ENCODE measurements around the gene ARMH4.

The ARMH4 gene

GRCh38 chr14:58189176-58189575 lies 37.2 kb upstream of the ARMH4 start:
- DNase-seq (ENCODE audit: insufficient read length, low spot score) (no peak), FAIRE-seq (no peak)
- TF ChIP-seq SPI1 (IDR thresholded peaks at IDR 0.05; ENCODE audit: low read depth, low read length) (no peak), POLR2AphosphoS5 (IDR thresholded peaks at IDR 0.05; ENCODE audit: low read depth, low read length) (no peak), PAX5 (IDR thresholded peaks at IDR 0.05; ENCODE audit: insufficient read depth, low read length, severe bottlenecking) (no peak), POLR2A (IDR thresholded peaks at IDR 0.05; ENCODE audit: low read depth, low read length) (no peak), TAF1 (IDR thresholded peaks at IDR 0.05; ENCODE audit: low read depth, low read length) (no peak), POU2F2 (IDR thresholded peaks at IDR 0.05; ENCODE audit: low read depth, low read length) (no peak)

- no peak for TF ChIP-seq POLR2A (IDR thresholded peaks at IDR 0.05; ENCODE audit: low read depth, low read length)
- TF ChIP-seq PAX5 (IDR thresholded peaks at IDR 0.05; ENCODE audit: insufficient read depth, low read length, severe bottlenecking): no peak
- no peak for TF ChIP-seq POU2F2 (IDR thresholded peaks at IDR 0.05; ENCODE audit: low read depth, low read length)
- no peak for TF ChIP-seq SPI1 (IDR thresholded peaks at IDR 0.05; ENCODE audit: low read depth, low read length)
- TF ChIP-seq POLR2AphosphoS5 (IDR thresholded peaks at IDR 0.05; ENCODE audit: low read depth, low read length): no peak
- TF ChIP-seq TAF1 (IDR thresholded peaks at IDR 0.05; ENCODE audit: low read depth, low read length): no peak
- no peak for DNase-seq (ENCODE audit: insufficient read length, low spot score)
- FAIRE-seq: no peak
Measured at GRCh38 chr14:58177125-58177524, 25.1 kb upstream of the ARMH4 start.

GRCh38 chr14:58171090-58171489 lies 19.1 kb upstream of the ARMH4 start:
- TF ChIP-seq TAF1 (IDR thresholded peaks at IDR 0.05; ENCODE audit: low read depth, low read length) (no peak), POLR2AphosphoS5 (IDR thresholded peaks at IDR 0.05; ENCODE audit: low read depth, low read length) (no peak), SPI1 (IDR thresholded peaks at IDR 0.05; ENCODE audit: low read depth, low read length) (no peak)
- DNase-seq (ENCODE audit: insufficient read length, low spot score): no peak
- no peak for FAIRE-seq

- no peak for DNase-seq (ENCODE audit: insufficient read length, low spot score)
- TF ChIP-seq POLR2A (IDR thresholded peaks at IDR 0.05; ENCODE audit: low read depth, low read length): no peak
- no peak for TF ChIP-seq SPI1 (IDR thresholded peaks at IDR 0.05; ENCODE audit: low read depth, low read length)
- no peak for TF ChIP-seq TAF1 (IDR thresholded peaks at IDR 0.05; ENCODE audit: low read depth, low read length)
- FAIRE-seq: no peak
Measured at GRCh38 chr14:58167891-58168290, 15.9 kb upstream of the ARMH4 start.

DNA sequence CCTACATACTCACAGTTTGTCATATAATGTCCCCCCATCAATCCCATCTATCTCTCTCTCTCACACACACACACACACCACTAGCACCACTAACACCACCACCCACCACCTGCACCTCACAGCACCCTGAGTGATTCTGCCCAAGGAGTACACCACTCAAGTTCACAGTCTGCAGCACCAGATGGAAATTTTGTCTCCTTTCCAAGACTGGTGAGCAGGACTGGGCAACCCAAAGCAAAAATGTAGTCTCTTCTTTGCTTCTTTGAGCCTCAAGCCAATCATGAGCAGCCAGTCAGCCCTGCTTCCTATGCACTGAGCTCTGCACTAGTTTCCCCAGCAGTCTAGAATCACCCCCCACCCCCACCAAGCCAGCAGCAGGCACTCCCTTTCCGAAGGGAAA lies 15.0 kb upstream of the ARMH4 start:
- DNase-seq (ENCODE audit: insufficient read length, low spot score) (no peak), FAIRE-seq (no peak)
- TF ChIP-seq SPI1 (IDR thresholded peaks at IDR 0.05; ENCODE audit: low read depth, low read length) (no peak), POLR2A (IDR thresholded peaks at IDR 0.05; ENCODE audit: low read depth, low read length) (no peak), TAF1 (IDR thresholded peaks at IDR 0.05; ENCODE audit: low read depth, low read length) (no peak), PAX5 (IDR thresholded peaks at IDR 0.05; ENCODE audit: insufficient read depth, low read length, severe bottlenecking) (no peak), POU2F2 (IDR thresholded peaks at IDR 0.05; ENCODE audit: low read depth, low read length) (no peak), POLR2AphosphoS5 (IDR thresholded peaks at IDR 0.05; ENCODE audit: low read depth, low read length) (no peak)

GRCh38 chr14:58166005-58166983 lies 14.3 kb upstream of the ARMH4 start:
- no peak for TF ChIP-seq POLR2AphosphoS5 (IDR thresholded peaks at IDR 0.05; ENCODE audit: low read depth, low read length)
- TF ChIP-seq PAX5 (IDR thresholded peaks at IDR 0.05; ENCODE audit: insufficient read depth, low read length, severe bottlenecking): no peak
- no peak for TF ChIP-seq TAF1 (IDR thresholded peaks at IDR 0.05; ENCODE audit: low read depth, low read length)
- no peak for TF ChIP-seq POU2F2 (IDR thresholded peaks at IDR 0.05; ENCODE audit: low read depth, low read length)
- 0 out of 2 replicates have a peak, but pooled peaks have one; percentile 6 for TF ChIP-seq SPI1 (IDR thresholded peaks at IDR 0.05; ENCODE audit: low read depth, low read length)
- no peak for TF ChIP-seq POLR2A (IDR thresholded peaks at IDR 0.05; ENCODE audit: low read depth, low read length)
- DNase-seq (ENCODE audit: insufficient read length, low spot score) (peak; percentile 25), FAIRE-seq (no peak)

- DNase-seq (ENCODE audit: insufficient read length, low spot score): no peak
- TF ChIP-seq POU2F2 (IDR thresholded peaks at IDR 0.05; ENCODE audit: low read depth, low read length): no peak
- no peak for TF ChIP-seq POLR2A (IDR thresholded peaks at IDR 0.05; ENCODE audit: low read depth, low read length)
- no peak for TF ChIP-seq PAX5 (IDR thresholded peaks at IDR 0.05; ENCODE audit: insufficient read depth, low read length, severe bottlenecking)
- TF ChIP-seq TAF1 (IDR thresholded peaks at IDR 0.05; ENCODE audit: low read depth, low read length): no peak
- TF ChIP-seq POLR2AphosphoS5 (IDR thresholded peaks at IDR 0.05; ENCODE audit: low read depth, low read length): no peak
- no peak for TF ChIP-seq SPI1 (IDR thresholded peaks at IDR 0.05; ENCODE audit: low read depth, low read length)
- no peak for FAIRE-seq
Measured at GRCh38 chr14:58160561-58160960, 8.5 kb upstream of the ARMH4 start.

DNA sequence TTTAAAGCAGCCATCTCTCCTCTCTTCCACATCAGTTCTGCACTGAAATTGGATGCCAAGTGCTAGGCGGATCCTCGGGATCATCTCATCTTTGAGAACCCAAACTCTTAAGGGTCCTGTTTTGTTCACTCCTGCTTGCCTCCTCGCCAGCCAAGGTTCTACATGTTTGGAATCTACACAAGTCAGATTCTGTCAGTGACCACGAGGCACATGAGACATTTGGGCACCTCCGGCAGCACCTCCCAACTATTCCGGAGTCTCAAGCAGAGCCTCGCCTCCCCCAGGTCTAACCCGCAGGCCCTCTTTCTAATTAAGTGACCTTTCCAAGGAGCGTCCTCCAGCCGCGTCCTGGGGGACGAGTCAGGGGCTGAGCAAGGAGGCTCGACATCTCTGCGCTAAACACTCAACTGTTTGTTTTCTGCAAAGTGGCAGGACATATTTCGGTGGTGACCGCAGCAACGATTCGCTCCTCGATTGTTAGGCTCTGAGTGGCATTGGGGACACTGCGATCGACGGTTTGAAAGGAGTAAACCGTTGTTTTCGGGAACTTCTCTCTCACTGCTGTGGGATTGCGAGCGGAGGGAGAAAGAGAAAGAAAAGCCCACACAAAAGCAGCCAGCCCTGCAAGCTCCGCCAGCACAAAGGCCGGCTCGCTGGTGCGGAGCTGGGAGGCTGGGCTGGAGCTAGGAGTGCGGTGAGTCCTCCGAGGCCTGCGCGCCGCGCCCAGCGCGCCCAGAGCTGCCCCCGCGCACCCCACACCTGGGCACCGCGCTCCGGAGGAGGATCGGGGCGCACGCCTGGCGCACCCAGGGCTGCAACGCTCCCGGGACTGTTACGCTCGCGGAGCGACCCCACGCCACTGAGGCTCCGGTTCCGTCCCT lies 640 bp downstream of the ARMH4 start:
- TF ChIP-seq POLR2AphosphoS5 (IDR thresholded peaks at IDR 0.05; ENCODE audit: low read depth, low read length): no peak
- TF ChIP-seq POLR2A (IDR thresholded peaks at IDR 0.05; ENCODE audit: low read depth, low read length): no peak
- no peak for TF ChIP-seq TAF1 (IDR thresholded peaks at IDR 0.05; ENCODE audit: low read depth, low read length)
- TF ChIP-seq SPI1 (IDR thresholded peaks at IDR 0.05; ENCODE audit: low read depth, low read length): no peak
- TF ChIP-seq PAX5 (IDR thresholded peaks at IDR 0.05; ENCODE audit: insufficient read depth, low read length, severe bottlenecking): no peak
- TF ChIP-seq POU2F2 (IDR thresholded peaks at IDR 0.05; ENCODE audit: low read depth, low read length): no peak
- FAIRE-seq: peak; percentile 9
- DNase-seq (ENCODE audit: insufficient read length, low spot score): no peak

DNA sequence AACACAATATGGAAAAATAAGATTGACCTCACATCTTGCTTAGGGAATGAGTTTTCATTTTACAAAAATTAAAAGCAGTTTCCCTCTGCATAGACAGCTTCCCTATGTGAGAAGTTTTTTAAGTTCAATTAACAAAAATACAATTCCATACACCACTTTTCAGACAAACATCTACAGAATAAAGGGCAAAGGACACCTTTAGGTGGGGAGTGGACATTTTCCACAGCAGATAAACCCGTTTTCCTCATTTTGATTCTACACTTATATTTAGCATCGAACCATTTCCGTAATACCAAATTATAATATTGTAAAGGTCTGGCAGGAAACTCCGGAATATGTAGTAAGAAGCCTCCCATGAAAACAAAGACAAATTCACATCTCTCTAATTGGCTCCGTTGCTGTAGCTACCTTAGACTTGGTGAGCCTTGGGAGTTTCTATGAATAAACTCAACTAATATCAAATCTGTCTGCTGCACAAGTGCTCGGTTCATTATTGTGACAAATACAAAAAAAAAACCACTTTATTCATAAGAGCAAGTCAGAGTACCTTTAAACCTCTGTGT lies 1.7 kb downstream of the ARMH4 start:
- DNase-seq (ENCODE audit: insufficient read length, low spot score) (no peak), FAIRE-seq (no peak)
- TF ChIP-seq PAX5 (IDR thresholded peaks at IDR 0.05; ENCODE audit: insufficient read depth, low read length, severe bottlenecking) (no peak), POU2F2 (IDR thresholded peaks at IDR 0.05; ENCODE audit: low read depth, low read length) (no peak), POLR2A (IDR thresholded peaks at IDR 0.05; ENCODE audit: low read depth, low read length) (no peak), SPI1 (IDR thresholded peaks at IDR 0.05; ENCODE audit: low read depth, low read length) (no peak), POLR2AphosphoS5 (IDR thresholded peaks at IDR 0.05; ENCODE audit: low read depth, low read length) (no peak), TAF1 (IDR thresholded peaks at IDR 0.05; ENCODE audit: low read depth, low read length) (no peak)
